ENCODE measurements around the gene SHROOM3. TPM values are rescaled to one million over a fixed set of nuclear protein-coding genes. Genes with fewer than 3 reads are reported as not detected.

Gene SHROOM3
- total RNA-seq, 1 donor from 2014 or later: 192 TPM

DNA sequence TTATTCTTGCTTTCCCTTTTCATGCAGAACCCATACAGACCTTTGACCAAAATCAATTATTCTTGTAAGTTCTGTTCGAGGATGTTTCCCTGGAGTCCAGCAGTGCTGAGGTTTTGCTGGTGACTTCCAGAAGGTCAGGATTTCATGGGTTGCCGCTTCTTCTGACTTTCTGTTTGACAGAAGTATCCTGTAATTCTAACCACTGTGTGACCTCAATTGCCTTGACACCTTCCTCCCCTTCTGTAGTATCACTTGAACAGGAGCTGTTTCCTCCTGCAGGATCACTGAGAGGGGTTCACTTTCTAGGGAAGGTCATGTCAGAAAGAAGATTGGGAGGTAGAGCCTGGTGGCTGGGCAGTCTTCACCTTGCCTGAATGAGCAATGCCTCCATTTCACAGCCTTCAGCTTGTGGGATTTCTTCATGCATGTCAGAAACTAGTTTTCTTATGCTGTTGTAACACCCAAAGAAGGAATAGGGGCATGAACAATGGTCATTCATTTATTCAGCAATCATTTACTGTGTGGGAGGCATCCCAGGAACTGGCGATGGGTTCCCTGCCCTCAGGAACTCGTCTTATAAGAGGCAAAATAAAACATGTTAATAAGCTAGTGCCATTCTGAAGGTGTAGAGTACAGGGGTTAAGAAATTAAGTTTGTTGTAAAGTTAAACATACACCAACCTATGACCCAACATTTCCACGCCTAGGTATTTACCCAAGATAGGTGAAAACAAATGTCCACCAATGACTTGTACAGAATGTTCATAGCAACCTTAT is 257.0 kb downstream of the SHROOM3 start:
- TF ChIP-seq, protein P1, sequence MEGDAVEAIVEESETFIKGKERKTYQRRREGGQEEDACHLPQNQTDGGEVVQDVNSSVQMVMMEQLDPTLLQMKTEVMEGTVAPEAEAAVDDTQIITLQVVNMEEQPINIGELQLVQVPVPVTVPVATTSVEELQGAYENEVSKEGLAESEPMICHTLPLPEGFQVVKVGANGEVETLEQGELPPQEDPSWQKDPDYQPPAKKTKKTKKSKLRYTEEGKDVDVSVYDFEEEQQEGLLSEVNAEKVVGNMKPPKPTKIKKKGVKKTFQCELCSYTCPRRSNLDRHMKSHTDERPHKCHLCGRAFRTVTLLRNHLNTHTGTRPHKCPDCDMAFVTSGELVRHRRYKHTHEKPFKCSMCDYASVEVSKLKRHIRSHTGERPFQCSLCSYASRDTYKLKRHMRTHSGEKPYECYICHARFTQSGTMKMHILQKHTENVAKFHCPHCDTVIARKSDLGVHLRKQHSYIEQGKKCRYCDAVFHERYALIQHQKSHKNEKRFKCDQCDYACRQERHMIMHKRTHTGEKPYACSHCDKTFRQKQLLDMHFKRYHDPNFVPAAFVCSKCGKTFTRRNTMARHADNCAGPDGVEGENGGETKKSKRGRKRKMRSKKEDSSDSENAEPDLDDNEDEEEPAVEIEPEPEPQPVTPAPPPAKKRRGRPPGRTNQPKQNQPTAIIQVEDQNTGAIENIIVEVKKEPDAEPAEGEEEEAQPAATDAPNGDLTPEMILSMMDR (IDR thresholded peaks at IDR 0.05): no peak
- Histone ChIP-seq H3K27ac (peak overlapping the region; percentile 89 to 98), H3K27me3 (no peaks in the 10 kb centered on the region), H3K4me3 (peak overlapping the region; percentile 15 to 97), H3K36me3 (no peaks in the 10 kb centered on the region), H3K9me3 (no peaks in the 10 kb centered on the region), H3K4me1 (peaks cover 7 to 46% of the 10 kb centered on the region in 2 donors)
- intact Hi-C loops (cut with DNase I): loop anchor here (5.0 kb wide), 2 partner anchors 60 to 80 kb away; no protein-coding TSS in a partner anchor
- DNase-seq (ENCODE audit: low spot score in 2 of 2): no peak

DNA sequence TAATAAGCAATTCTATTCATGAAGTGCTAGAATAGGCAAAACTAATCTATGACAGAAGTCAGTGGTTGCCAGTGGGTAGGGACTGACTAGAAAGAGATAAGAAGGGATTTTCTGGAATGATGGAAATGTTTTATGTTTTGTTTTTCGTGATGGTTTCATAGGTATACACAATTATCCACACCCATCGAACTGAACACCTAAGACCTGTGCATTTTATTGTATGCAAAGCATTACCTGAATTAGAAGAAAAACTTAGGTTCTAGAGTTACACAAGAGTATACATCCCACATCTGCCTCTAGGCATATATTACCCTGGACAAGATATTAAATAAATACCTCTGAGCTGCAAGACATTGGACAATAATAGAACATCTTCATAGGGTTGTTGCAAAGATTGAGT is 257.7 kb downstream of the SHROOM3 start:
- TF ChIP-seq, protein P1 (IDR thresholded peaks at IDR 0.05): no peak
- Histone ChIP-seq H3K9me3 (no peaks in the 10 kb centered on the region), H3K4me1 (peaks cover 11 to 50% of the 10 kb centered on the region in 2 donors), H3K27ac (peak overlapping the region; percentile 89 to 98), H3K27me3 (no peaks in the 10 kb centered on the region), H3K36me3 (no peaks in the 10 kb centered on the region), H3K4me3 (no peak overlapping the region)
- DNase-seq (ENCODE audit: low spot score in 2 of 2): no peak
- intact Hi-C loops (cut with DNase I): loop anchor here (5.0 kb wide), 2 partner anchors 60 to 80 kb away; no protein-coding TSS in a partner anchor

- H3K4me3 ChIP-seq: no peak overlapping the region
- H3K27ac ChIP-seq: peak overlapping the region in 1 of 2 donors; percentile 45
- TF ChIP-seq, protein P1 (IDR thresholded peaks at IDR 0.05): no peak
- intact Hi-C loops (cut with DNase I): loop anchor here (5.0 kb wide), 2 partner anchors 58 to 82 kb away; no protein-coding TSS in a partner anchor
- no peaks in the 10 kb centered on the region for H3K9me3 ChIP-seq
- no peaks in the 10 kb centered on the region for H3K36me3 ChIP-seq
- no peaks in the 10 kb centered on the region for H3K27me3 ChIP-seq
- peaks cover 11 to 51% of the 10 kb centered on the region in 2 donors for H3K4me1 ChIP-seq
- no peak for DNase-seq (ENCODE audit: low spot score in 2 of 2)
These were observed 259.0 kb downstream of the SHROOM3 start for GRCh38 chr4:76694056-76694455.

DNA sequence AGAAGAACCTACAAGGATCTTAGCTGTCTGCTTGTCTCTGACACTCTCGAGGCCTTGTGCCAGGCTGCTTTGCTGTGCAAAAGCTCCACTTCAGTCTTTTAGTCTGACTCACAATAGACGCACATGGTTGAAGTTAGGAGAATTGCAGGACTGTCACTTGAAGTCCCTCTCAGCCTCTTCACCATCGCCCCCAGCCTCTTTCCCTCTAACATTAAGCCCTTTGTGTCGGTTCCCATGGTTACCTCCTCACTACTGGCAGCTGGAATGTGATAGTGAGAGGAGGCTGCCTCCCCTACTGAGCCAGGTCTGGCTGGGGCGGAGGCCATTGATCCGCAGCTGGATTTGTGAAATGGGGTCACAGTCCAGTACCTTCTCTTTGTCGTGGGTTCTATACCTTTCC is 261.1 kb downstream of the SHROOM3 start:
- intact Hi-C loops (cut with DNase I): no loop called here
- H3K27me3 ChIP-seq: no peaks in the 10 kb centered on the region
- peak overlapping the region; percentile 16 to 26 for H3K27ac ChIP-seq
- H3K4me3 ChIP-seq: no peak overlapping the region
- TF ChIP-seq, protein P1 (IDR thresholded peaks at IDR 0.05): no peak
- no peaks in the 10 kb centered on the region for H3K36me3 ChIP-seq
- peaks cover 11 to 51% of the 10 kb centered on the region in 2 donors for H3K4me1 ChIP-seq
- no peaks in the 10 kb centered on the region for H3K9me3 ChIP-seq
- DNase-seq (ENCODE audit: low spot score in 2 of 2): no peak

DNA sequence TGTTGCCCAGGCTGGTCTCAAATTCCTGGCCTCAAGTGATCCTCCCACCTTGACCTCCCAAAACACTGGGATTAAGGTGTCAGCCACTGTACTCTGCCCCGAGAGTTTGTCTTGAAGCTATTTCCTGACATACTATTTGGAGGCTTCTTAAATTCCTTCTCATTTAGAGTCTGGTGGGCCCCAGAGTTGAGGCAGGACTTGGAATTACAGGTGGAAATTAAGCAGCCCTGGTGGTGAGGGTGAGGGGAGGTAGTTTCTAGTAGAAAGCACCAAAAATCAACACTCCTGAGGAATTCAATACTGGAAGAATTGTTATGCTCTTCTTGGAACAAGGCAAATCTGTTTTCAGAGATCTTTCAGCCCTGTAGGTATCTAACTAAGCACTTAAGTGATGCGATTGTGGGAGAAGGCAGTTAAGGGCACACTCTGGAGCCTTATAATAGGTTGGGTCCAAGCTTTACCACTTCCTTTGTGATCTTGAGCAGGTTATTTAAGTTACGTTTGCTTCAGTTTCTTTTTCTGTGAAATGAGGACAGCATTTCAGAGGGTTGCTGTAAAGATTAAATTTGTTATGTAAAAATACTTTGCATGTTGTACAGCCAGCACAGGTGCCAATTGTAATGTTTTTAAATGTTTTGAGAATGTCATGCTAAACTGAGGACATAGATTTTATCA is 262.2 kb downstream of the SHROOM3 start:
- H3K4me1 ChIP-seq: peaks cover 11 to 49% of the 10 kb centered on the region in 2 donors

More for the DNA sequence above, 262.2 kb downstream of the SHROOM3 start:
- no peaks in the 10 kb centered on the region for H3K9me3 ChIP-seq
- TF ChIP-seq, protein P1 (IDR thresholded peaks at IDR 0.05): no peak
- no peak for DNase-seq (ENCODE audit: low spot score in 2 of 2)
- H3K27me3 ChIP-seq: no peaks in the 10 kb centered on the region
- no peaks in the 10 kb centered on the region for H3K36me3 ChIP-seq
- intact Hi-C loops (cut with DNase I): no loop called here
- peak overlapping the region in 1 of 2 donors; percentile 7 for H3K4me3 ChIP-seq
- peak overlapping the region in 1 of 2 donors; percentile 26 for H3K27ac ChIP-seq

All from ascending aorta (tissue), 2 donors.